Measurements from ENCODE around the gene HOXD13.

Gene HOXD13

DNA sequence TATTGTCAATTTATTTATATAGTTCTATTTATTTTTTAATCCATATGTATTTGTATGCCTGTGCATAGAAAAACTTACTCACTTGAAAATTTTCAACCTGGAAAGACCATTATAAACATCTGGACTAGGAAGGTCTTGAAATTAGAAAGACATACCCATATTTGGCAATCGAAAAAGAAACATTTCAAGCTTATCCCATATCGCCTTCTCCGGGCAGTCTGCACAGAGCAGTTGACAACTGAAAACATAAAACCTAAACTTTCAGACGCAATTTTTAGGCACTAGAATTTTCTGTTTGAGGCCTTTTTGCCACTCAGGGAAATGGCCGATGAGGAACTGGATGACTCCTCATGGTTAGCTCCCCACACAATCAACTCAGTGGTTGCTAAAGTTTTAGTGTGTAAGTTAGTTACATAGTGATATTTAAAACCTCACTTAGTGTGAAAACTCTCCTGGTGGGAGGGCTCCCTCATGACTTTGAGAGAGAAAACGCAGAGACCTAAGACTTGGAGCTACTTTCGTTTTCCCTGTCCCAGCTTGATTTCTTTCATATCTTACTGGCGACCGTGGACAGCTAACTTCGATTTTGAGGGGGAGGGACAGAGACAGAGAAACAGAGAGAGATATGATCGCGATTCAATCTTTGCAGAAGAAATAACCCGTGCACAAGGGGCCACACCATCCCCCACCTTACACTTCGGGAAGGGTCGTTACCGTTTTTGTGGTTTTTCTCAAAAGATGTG is 3.9 kb downstream of the HOXD13 start:
- Histone ChIP-seq H3K4me1 (ENCODE audit: control insufficient read depth, insufficient read depth, low read length) (peaks cover 40% of the 10 kb centered on the region), H3K4me3 (ENCODE audit: low read length in 2 of 2) (peak overlapping the region; percentile 57 to 71)

DNA sequence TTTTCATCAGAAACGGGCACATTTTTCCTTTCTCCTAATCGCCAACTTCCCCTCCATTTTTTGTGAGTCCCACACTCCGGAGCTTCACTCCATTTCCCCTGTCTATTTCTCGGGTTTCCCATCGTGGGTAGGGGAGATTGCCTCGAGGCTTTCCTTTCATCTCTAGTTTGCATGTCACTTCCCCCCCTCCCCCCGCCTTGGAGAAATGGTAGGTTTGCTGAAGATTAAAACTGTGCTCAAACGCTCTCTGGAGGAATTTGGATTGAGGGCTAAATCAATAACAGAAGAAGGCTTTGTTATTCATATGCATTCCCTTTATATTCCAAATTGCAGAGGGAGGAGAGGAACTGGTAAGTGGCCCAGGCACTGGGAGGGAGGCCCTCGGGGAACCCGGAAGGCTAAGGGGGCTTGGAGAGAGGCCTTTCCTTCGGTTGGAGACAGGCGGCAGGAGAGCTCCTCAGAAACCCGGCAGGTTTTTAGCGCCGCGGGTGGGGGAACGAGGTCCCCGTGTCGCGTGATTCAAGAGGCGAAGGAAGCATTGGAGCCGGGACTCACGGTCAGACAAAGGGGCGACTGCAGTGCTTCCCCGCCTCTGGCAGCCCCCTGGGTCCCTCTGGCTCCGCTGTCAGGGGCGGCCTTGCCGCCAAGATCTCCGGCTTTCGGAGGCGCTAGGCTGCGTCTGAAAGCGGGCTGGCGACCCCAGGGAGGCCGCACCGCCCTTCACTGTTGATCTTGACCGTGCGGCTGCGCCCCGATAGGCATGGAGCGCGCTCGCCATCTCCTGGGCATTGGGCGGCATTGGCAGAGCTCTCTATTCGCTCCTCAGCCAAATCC is 4.7 kb downstream of the HOXD13 start:
- no peak overlapping the region for H3K27ac ChIP-seq (ENCODE audit: low read length)
- H3K27me3 ChIP-seq (ENCODE audit: control insufficient read depth in 1 of 2, insufficient read depth in 2 of 2, low read length in 2 of 2), result peaks cover 84 to 97% of the 10 kb centered on the region in 2 donors
- no peak overlapping the region for H3K9ac ChIP-seq (ENCODE audit: low read length in 2 of 2)
- H3K9me3 ChIP-seq (ENCODE audit: control insufficient read depth in 2 of 2, low read length in 2 of 2), result no peaks in the 10 kb centered on the region
- no peaks in the 10 kb centered on the region for H3K36me3 ChIP-seq (ENCODE audit: control insufficient read depth in 2 of 2, insufficient read depth in 2 of 2, low read length in 2 of 2)
- H3K4me3 ChIP-seq (ENCODE audit: low read length in 2 of 2), result peak overlapping the region; percentile 57 to 71
- peaks cover 38% of the 10 kb centered on the region for H3K4me1 ChIP-seq (ENCODE audit: control insufficient read depth, insufficient read depth, low read length)

More for the DNA sequence above, 3.9 kb downstream of the HOXD13 start:
- Histone ChIP-seq H3K36me3 (ENCODE audit: control insufficient read depth in 2 of 2, insufficient read depth in 2 of 2, low read length in 2 of 2) (no peaks in the 10 kb centered on the region), H3K27me3 (ENCODE audit: control insufficient read depth in 1 of 2, insufficient read depth in 2 of 2, low read length in 2 of 2) (peaks cover 84 to 97% of the 10 kb centered on the region in 2 donors), H3K27ac (ENCODE audit: low read length) (no peak overlapping the region), H3K9me3 (ENCODE audit: control insufficient read depth in 2 of 2, low read length in 2 of 2) (no peaks in the 10 kb centered on the region), H3K9ac (ENCODE audit: low read length in 2 of 2) (no peak overlapping the region)

DNA sequence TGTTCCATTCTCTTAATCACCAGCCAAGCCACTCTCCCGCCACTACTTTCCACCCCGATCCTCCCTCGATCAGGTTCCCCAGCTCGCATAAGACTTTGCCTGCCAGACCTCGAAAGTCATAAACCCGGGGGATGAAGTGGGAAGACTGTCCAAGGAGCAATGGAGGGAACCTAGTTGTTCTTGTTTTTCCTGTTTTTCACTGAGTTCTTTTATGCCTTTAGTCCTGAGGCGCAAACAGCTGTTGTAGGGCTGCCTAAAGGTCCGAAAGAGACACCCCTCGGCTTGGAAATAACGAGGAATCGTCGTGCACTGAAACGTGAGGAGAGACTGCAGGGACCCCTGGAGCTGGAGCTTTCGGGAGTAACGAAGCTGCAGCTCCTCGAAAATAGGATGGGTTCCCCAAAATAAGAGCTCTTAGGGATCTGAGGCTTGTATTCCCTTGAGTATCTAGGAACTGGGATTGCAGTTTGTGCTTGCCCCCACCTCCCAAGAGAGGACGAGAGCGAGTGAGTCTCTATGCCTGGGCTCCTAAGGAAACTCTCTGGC is 5.4 kb downstream of the HOXD13 start:
- H3K9me3 ChIP-seq (ENCODE audit: control insufficient read depth in 2 of 2, low read length in 2 of 2), result no peaks in the 10 kb centered on the region
- no peak overlapping the region for H3K27ac ChIP-seq (ENCODE audit: low read length)
- no peaks in the 10 kb centered on the region for H3K36me3 ChIP-seq (ENCODE audit: control insufficient read depth in 2 of 2, insufficient read depth in 2 of 2, low read length in 2 of 2)
- peaks cover 35% of the 10 kb centered on the region for H3K4me1 ChIP-seq (ENCODE audit: control insufficient read depth, insufficient read depth, low read length)
- no peak overlapping the region for H3K9ac ChIP-seq (ENCODE audit: low read length in 2 of 2)
- H3K4me3 ChIP-seq (ENCODE audit: low read length in 2 of 2), result peak overlapping the region in 1 of 2 donors; percentile 71
- peaks cover 89 to 98% of the 10 kb centered on the region in 2 donors for H3K27me3 ChIP-seq (ENCODE audit: control insufficient read depth in 1 of 2, insufficient read depth in 2 of 2, low read length in 2 of 2)

DNA sequence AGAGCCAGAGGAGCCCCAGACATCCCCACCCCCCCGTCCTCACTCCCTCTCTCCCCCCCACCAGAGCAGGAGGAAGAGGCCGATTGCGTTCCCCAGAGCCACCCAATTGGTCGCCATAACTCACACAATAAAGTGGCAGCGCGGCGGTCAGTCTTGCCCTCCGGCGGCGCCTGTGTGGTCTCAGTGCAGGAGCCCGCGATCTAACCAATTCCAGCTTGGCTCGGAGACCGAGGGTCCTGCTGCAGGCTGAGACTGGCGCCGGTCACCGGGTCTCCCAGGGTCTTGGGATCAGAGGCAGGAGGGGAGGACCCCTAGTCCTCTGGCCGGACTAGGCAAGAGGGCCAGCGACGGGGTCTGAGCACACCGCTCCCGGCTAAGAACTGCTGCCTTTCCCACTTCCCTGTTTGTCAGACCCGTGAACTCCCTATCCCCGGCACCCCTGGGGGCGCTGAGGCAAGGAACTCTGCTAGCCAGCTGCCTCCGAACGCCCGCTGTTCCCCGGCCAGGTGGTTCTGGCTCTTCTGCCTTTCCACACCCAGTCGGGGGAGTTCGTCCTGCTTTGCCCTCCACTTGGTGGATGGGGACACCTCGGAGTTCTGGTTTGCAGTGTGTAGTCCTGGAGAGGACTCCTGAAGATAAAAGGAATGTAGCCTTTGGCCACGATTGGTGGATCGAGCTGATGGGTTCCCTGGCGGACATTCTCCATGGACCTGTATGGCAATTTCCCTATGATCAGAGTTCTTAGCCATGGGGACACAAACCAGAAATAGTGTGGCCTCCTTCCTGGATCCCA is 6.0 kb downstream of the HOXD13 start:
- H3K4me3 ChIP-seq (ENCODE audit: low read length in 2 of 2), result no peak overlapping the region
- no peak overlapping the region for H3K27ac ChIP-seq (ENCODE audit: low read length)
- peaks cover 28% of the 10 kb centered on the region for H3K4me1 ChIP-seq (ENCODE audit: control insufficient read depth, insufficient read depth, low read length)

DNA sequence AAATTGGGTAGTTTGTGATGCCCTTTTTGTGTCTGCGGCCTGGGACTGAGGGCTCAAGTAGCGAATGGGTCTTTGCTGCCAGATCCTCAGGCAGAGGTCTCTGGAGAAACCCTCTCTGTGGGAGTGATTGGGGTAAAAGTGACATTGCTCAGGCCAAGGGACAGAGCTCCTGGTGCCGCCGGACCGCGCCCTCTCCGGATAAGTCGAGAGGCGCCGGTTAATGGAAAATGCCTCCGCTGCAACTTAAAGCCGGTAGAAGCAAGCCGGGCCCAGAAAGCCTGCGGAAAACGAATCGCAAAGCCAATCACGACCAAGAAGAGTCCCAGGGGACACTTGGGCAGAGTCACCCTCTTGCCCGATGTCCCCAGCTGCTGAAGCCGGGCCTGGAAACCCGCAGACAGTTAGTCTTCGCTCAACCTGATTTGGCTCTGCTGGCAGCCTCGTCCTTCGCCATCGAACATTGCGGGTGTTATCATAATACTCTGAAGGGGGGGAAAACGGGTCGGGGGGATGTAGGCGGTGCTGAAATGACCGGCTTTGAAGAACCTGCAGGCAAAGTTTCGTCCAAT is 6.7 kb downstream of the HOXD13 start:
- Histone ChIP-seq H3K36me3 (ENCODE audit: control insufficient read depth in 2 of 2, insufficient read depth in 2 of 2, low read length in 2 of 2) (no peaks in the 10 kb centered on the region), H3K4me3 (ENCODE audit: low read length in 2 of 2) (no peak overlapping the region), H3K9ac (ENCODE audit: low read length in 2 of 2) (no peak overlapping the region), H3K27ac (ENCODE audit: low read length) (no peak overlapping the region), H3K4me1 (ENCODE audit: control insufficient read depth, insufficient read depth, low read length) (peaks cover 30% of the 10 kb centered on the region), H3K27me3 (ENCODE audit: control insufficient read depth in 1 of 2, insufficient read depth in 2 of 2, low read length in 2 of 2) (peaks cover 91 to 97% of the 10 kb centered on the region in 2 donors), H3K9me3 (ENCODE audit: control insufficient read depth in 2 of 2, low read length in 2 of 2) (no peaks in the 10 kb centered on the region)

More for the DNA sequence above, 6.0 kb downstream of the HOXD13 start:
- Histone ChIP-seq H3K9me3 (ENCODE audit: control insufficient read depth in 2 of 2, low read length in 2 of 2) (no peaks in the 10 kb centered on the region), H3K9ac (ENCODE audit: low read length in 2 of 2) (no peak overlapping the region), H3K27me3 (ENCODE audit: control insufficient read depth in 1 of 2, insufficient read depth in 2 of 2, low read length in 2 of 2) (peaks cover 89 to 97% of the 10 kb centered on the region in 2 donors), H3K36me3 (ENCODE audit: control insufficient read depth in 2 of 2, insufficient read depth in 2 of 2, low read length in 2 of 2) (no peaks in the 10 kb centered on the region)

DNA sequence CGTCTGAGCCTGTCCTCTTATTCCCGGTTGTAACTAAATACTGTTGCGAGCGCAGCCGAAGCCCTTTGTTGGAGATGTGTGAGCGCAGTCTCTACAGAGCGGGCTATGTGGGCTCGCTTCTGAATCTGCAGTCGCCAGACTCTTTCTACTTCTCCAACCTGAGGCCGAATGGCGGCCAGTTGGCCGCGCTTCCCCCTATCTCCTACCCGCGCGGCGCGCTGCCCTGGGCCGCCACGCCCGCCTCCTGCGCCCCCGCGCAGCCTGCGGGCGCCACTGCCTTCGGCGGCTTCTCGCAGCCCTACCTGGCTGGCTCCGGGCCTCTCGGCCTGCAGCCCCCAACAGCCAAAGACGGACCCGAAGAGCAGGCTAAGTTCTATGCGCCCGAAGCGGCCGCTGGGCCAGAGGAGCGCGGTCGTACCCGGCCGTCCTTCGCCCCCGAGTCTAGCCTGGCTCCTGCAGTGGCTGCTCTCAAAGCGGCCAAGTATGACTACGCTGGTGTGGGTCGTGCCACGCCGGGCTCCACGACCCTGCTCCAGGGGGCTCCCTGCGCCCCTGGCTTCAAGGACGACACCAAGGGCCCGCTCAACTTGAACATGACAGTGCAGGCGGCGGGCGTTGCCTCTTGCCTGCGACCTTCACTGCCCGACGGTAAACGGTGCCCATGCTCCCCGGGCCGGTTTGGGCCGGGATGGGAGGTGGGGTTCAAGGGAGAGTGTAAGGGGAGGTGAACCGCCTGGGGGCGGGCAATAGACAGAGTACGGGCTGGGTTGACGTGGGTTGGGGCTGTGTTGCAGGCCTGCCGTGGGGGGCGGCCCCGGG is 7.4 kb downstream of the HOXD13 start, which contains the start of gene HOXD12:
HOXD12 (plus strand) TSS at position 68 of the 819 bp plus-strand sequence; CDS start at position 75, 7 bp downstream.
- H3K4me1 ChIP-seq (ENCODE audit: control insufficient read depth, insufficient read depth, low read length), result peaks cover 37% of the 10 kb centered on the region
- H3K4me3 ChIP-seq (ENCODE audit: low read length in 2 of 2), result no peak within 1 kb of the TSS
- no peaks in the 10 kb centered on the region for H3K36me3 ChIP-seq (ENCODE audit: control insufficient read depth in 2 of 2, insufficient read depth in 2 of 2, low read length in 2 of 2)
- H3K27ac ChIP-seq (ENCODE audit: low read length), result no peak within 1 kb of the TSS
- H3K27me3 ChIP-seq (ENCODE audit: control insufficient read depth in 1 of 2, insufficient read depth in 2 of 2, low read length in 2 of 2), result peaks cover 91 to 97% of the 10 kb centered on the region in 2 donors
- H3K9ac ChIP-seq (ENCODE audit: low read length in 2 of 2), result no peak within 1 kb of the TSS
- H3K9me3 ChIP-seq (ENCODE audit: control insufficient read depth in 2 of 2, low read length in 2 of 2), result no peaks in the 10 kb centered on the region

DNA sequence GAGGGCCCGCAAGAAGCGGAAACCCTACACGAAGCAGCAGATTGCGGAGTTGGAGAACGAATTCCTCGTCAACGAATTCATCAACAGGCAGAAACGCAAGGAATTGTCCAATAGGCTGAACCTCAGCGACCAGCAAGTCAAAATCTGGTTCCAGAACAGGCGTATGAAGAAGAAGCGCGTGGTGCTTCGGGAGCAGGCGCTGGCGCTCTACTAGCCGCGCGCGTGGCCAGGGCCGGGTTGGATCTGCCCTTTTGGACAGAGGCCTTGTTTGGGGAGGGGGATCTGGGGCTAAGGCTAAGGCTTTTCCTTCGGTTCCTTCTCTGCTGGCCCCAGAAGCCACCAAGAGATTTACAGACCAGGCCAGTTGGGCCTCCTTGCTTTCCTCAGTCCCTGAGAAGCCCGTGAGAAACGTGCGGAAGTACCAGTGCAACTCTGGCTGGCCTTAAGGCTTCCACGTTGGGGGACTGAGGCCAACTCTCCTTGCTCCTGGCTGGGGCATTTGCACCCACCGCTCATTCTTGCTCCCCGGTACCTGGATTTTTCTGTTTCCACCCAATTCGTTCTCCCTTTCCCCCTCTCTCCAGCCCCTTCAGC is 8.1 kb downstream of the HOXD13 start:
- Histone ChIP-seq H3K4me3 (ENCODE audit: low read length in 2 of 2) (no peak overlapping the region), H3K9ac (ENCODE audit: low read length in 2 of 2) (no peak overlapping the region), H3K36me3 (ENCODE audit: control insufficient read depth in 2 of 2, insufficient read depth in 2 of 2, low read length in 2 of 2) (no peaks in the 10 kb centered on the region), H3K9me3 (ENCODE audit: control insufficient read depth in 2 of 2, low read length in 2 of 2) (no peaks in the 10 kb centered on the region), H3K4me1 (ENCODE audit: control insufficient read depth, insufficient read depth, low read length) (peaks cover 38% of the 10 kb centered on the region), H3K27ac (ENCODE audit: low read length) (no peak overlapping the region), H3K27me3 (ENCODE audit: control insufficient read depth in 1 of 2, insufficient read depth in 2 of 2, low read length in 2 of 2) (peaks cover 91 to 97% of the 10 kb centered on the region in 2 donors)

DNA sequence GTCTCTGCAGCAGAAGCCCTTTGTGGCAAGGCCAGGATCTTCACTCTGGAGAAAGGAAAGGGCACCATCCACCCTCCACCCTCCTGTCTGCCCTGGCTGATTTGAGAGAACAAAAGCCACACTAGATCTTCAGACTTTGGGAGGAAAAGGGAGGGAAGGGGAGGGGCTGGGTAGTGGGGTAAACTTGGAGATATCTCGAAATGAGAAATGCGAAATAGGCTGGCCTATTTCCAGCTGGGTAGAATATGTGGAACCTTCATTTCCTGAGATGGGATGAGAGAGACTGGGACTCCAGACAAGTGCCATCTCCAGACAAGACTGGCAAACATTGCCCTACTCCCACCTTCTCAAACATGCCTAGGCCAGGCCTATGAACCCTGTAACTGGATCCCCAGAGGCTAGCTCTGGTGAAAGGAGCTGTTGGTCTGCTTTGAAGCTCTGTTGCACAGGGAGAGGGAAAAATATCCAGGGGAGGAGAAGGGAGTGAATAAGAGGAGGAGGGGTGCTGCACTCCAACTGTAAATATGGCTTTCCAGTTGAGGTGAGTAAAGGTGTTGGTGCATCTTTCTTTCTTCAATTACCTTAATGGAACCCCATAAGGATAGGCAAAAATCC is 8.8 kb downstream of the HOXD13 start:
- peaks cover 91 to 98% of the 10 kb centered on the region in 2 donors for H3K27me3 ChIP-seq (ENCODE audit: control insufficient read depth in 1 of 2, insufficient read depth in 2 of 2, low read length in 2 of 2)
- H3K36me3 ChIP-seq (ENCODE audit: control insufficient read depth in 2 of 2, insufficient read depth in 2 of 2, low read length in 2 of 2), result no peaks in the 10 kb centered on the region
- H3K27ac ChIP-seq (ENCODE audit: low read length), result no peak overlapping the region
- H3K9ac ChIP-seq (ENCODE audit: low read length in 2 of 2), result no peak overlapping the region
- no peak overlapping the region for H3K4me3 ChIP-seq (ENCODE audit: low read length in 2 of 2)
- no peaks in the 10 kb centered on the region for H3K9me3 ChIP-seq (ENCODE audit: control insufficient read depth in 2 of 2, low read length in 2 of 2)
- peaks cover 38% of the 10 kb centered on the region for H3K4me1 ChIP-seq (ENCODE audit: control insufficient read depth, insufficient read depth, low read length)

DNA sequence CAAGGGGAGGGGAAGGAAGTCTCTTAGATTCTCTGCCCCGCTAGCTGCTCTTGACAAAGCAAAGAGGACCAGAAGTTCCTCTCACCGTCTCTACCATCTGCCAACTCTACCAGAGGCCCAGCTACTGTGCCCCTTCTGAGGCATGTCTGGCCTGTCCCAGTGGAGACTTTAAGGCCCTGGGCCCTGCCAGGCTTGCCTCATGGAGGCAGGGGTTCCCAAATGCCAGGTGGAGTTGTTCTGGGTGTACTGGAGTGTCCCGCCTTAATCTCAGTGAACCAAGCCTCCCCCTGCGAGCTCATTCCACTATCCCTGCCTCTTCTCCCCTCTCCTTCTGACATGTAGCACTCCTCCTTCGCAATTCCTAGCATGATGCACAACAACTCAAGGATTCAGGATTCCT is 9.3 kb downstream of the HOXD13 start:
- Histone ChIP-seq H3K27ac (ENCODE audit: low read length) (no peak overlapping the region), H3K4me3 (ENCODE audit: low read length in 2 of 2) (no peak overlapping the region), H3K9me3 (ENCODE audit: control insufficient read depth in 2 of 2, low read length in 2 of 2) (no peaks in the 10 kb centered on the region), H3K36me3 (ENCODE audit: control insufficient read depth in 2 of 2, insufficient read depth in 2 of 2, low read length in 2 of 2) (no peaks in the 10 kb centered on the region), H3K4me1 (ENCODE audit: control insufficient read depth, insufficient read depth, low read length) (peaks cover 38% of the 10 kb centered on the region), H3K27me3 (ENCODE audit: control insufficient read depth in 1 of 2, insufficient read depth in 2 of 2, low read length in 2 of 2) (peaks cover 89 to 98% of the 10 kb centered on the region in 2 donors), H3K9ac (ENCODE audit: low read length in 2 of 2) (no peak overlapping the region)

Measured in stomach smooth muscle (tissue), 2 donors.